ENCODE results near the gene CHPF2.

CHPF2 gene

DNA sequence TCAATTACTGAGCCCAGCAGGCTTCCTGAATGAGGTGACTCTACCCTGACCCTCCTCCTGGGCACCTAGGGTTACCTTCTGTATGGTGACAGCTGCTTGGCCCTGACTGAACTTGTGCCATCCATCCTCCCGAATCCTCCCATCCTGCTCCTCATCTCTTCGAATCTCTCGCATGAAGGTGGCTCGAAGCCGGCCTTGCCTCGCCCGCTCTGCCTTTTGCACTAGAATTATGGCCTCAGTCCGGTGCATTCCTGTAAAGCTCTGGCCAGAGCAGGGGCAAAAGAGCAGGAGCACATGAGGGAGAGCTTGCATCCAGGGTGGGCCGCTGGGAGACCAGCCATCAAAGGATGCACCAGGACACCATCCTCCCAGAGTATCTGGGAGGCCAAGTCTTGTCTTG, 29.4 kb upstream of the CHPF2 start:
- Histone ChIP-seq H3K27me3 (peaks cover 22% of the 10 kb centered on the region), H3K9me3 (no peaks in the 10 kb centered on the region), H3K4me3 (ENCODE audit: low read depth, low read length) (no peak overlapping the region), H3K4me1 (no peaks in the 10 kb centered on the region; the same call in none of the 2 replicates), H3K36me3 (no peaks in the 10 kb centered on the region)
- TF ChIP-seq, protein P1, sequence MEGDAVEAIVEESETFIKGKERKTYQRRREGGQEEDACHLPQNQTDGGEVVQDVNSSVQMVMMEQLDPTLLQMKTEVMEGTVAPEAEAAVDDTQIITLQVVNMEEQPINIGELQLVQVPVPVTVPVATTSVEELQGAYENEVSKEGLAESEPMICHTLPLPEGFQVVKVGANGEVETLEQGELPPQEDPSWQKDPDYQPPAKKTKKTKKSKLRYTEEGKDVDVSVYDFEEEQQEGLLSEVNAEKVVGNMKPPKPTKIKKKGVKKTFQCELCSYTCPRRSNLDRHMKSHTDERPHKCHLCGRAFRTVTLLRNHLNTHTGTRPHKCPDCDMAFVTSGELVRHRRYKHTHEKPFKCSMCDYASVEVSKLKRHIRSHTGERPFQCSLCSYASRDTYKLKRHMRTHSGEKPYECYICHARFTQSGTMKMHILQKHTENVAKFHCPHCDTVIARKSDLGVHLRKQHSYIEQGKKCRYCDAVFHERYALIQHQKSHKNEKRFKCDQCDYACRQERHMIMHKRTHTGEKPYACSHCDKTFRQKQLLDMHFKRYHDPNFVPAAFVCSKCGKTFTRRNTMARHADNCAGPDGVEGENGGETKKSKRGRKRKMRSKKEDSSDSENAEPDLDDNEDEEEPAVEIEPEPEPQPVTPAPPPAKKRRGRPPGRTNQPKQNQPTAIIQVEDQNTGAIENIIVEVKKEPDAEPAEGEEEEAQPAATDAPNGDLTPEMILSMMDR (IDR thresholded peaks at IDR 0.05; ENCODE audit: low read depth, low read length), result no peak
- no peak for DNase-seq

DNA sequence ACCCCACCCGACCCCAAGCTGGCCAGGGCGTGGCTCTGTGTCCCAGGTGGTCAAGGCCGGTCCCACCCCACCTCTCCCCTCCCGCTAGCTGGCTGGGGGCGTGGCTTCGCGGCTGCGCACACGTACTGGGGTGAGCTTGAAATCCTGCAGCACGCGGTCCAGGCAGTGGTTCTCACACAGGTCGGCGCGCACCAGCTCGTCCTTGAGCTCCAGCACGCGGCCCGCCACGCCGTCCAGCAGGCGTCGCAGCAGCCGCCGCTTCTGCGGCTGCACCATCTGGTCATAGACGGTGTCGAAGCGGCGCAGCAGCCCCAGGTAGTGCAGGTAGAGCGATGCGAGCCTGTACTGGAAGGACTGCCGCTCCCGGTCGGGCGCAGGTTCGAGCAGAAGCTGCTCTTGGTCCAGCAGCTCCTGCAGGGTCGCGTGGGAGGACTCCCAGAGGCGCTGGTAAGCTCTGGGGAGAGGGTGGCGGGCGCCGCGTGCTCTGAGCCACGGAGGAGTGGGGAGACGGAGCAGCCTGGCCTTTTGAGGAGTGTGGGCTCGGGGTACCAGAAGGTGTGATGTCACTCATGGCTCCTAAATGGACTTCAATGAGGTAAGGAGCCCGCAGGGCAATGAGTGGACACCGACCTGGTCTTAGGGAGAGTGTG, 27.8 kb upstream of the CHPF2 start:
- Histone ChIP-seq H3K36me3 (no peaks in the 10 kb centered on the region), H3K4me1 (no peaks in the 10 kb centered on the region; the same call in none of the 2 replicates), H3K9me3 (no peaks in the 10 kb centered on the region), H3K4me3 (ENCODE audit: low read depth, low read length) (no peak overlapping the region), H3K27me3 (peaks cover 22% of the 10 kb centered on the region)
- TF ChIP-seq, protein P1 (IDR thresholded peaks at IDR 0.05; ENCODE audit: low read depth, low read length), result no peak; the same call in 1 of the 2 replicates
- no peak for DNase-seq

DNA sequence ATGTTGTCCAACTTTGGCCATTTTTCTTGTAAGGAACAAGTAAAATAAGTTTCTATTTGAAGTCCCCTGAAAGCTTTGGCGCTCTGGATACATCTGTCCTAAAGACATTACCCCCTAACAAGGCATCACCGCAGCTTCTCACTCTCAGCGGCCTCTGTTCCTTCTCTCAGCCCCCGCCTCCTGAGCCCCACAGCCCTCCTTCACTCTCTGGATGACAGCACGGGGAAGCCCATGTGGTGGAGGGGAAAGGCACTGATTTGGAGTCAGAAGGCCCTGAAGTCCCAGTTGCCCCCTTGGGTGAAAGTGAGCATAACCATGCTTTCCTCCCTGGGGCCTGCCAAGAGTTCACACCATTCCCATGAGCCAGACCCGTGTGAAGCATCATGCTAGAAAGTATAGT, 26.6 kb upstream of the CHPF2 start:
- no peak for DNase-seq
- Histone ChIP-seq H3K4me3 (ENCODE audit: low read depth, low read length) (no peak overlapping the region), H3K27me3 (peaks cover 22% of the 10 kb centered on the region), H3K4me1 (no peaks in the 10 kb centered on the region; the same call in 1 of the 2 replicates), H3K9me3 (no peaks in the 10 kb centered on the region), H3K36me3 (no peaks in the 10 kb centered on the region)
- TF ChIP-seq, protein P1 (IDR thresholded peaks at IDR 0.05; ENCODE audit: low read depth, low read length), result no peak

DNA sequence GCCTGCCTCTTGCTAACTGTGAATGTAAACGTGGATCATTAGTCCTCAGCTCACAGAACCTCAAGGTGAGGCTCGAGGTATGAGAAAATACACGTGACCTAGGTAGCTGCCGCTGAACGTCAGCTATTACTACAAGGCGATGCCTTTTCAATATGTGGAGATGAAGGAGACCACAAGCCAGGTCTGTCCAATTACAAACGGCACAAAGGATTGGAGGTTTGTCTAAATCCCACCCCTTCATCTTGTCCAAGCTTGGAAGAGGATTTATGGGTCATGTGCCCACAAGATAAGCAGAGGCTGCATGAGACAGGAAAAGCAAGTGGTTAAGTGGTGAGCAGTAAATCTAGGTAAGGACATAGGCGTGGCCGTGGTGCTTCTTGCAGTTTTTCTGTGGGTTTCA, 25.4 kb upstream of the CHPF2 start:
- no peaks in the 10 kb centered on the region for H3K36me3 ChIP-seq
- TF ChIP-seq, protein P1 (IDR thresholded peaks at IDR 0.05; ENCODE audit: low read depth, low read length), result no peak
- H3K4me3 ChIP-seq (ENCODE audit: low read depth, low read length), result no peak overlapping the region
- no peaks in the 10 kb centered on the region for H3K9me3 ChIP-seq
- H3K4me1 ChIP-seq, result no peaks in the 10 kb centered on the region; the same call in 1 of the 2 replicates
- DNase-seq, result no peak
- H3K27me3 ChIP-seq, result peaks cover 22% of the 10 kb centered on the region

DNA sequence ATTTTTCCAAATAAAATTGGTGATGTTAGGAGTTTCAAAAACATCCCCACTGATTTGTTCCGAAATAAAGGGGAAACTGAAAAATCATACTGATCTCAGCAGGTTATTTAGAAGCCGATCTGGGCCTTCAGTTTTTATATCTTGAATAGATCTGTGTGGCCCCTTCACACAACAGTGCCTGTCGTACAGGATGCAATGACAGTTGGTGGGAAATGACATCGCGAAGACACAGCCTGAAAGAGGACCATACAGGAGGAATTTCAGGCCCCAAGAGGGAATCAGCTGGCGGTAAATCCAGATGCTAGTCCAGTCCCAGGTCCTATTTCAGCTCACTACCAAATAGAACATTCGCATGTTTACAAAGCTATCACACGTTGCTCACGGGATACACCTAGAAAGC, 25.0 kb upstream of the CHPF2 start:
- H3K36me3 ChIP-seq, result peaks cover 2% of the 10 kb centered on the region; the same call in 1 of the 2 replicates
- no peaks in the 10 kb centered on the region for H3K9me3 ChIP-seq
- no peak for DNase-seq
- no peaks in the 10 kb centered on the region; the same call in 1 of the 2 replicates for H3K4me1 ChIP-seq
- no peak overlapping the region for H3K4me3 ChIP-seq (ENCODE audit: low read depth, low read length)
- H3K27me3 ChIP-seq, result peaks cover 22% of the 10 kb centered on the region
- TF ChIP-seq, protein P1 (IDR thresholded peaks at IDR 0.05; ENCODE audit: low read depth, low read length), result no peak

DNA sequence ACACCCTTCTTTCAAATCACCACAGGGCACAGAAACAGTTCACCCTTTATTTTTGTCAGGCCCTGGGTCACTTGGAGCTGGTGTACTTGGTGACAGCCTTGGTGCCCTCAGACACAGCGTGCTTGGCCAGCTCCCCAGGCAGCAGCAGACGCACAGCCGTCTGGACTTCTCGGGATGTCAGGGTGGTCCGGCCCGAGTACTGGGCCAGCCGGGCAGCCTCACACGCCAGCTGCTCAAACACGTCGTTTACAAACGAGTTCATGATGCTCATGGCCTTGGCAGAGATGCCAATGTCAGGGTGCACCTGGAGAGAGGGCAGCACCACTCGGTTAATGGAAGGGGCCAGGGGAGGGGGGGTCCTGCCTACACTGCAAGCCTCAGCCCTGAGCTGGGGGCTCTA, 24.5 kb upstream of the CHPF2 start:
- Histone ChIP-seq H3K4me3 (ENCODE audit: low read depth, low read length) (no peak overlapping the region), H3K36me3 (peaks cover 3% of the 10 kb centered on the region), H3K27me3 (peaks cover 22% of the 10 kb centered on the region), H3K9me3 (no peaks in the 10 kb centered on the region), H3K4me1 (no peaks in the 10 kb centered on the region; the same call in 1 of the 2 replicates)
- TF ChIP-seq, protein P1 (IDR thresholded peaks at IDR 0.05; ENCODE audit: low read depth, low read length), result no peak
- DNase-seq, result no peak
